Keratinocyte (primary cell): ENCODE results near the gene SLC9A8. TPM values are rescaled to one million over a fixed set of nuclear protein-coding genes. Genes with fewer than 3 reads are reported as not detected.

Experiments
- DNase-seq: peaks from one replicate; pipeline ENCODE4 v3.0.0-alpha.2; 2011; ENCODE audit warnings: low read depth, missing footprints, low spot score
- FAIRE-seq: peaks from 2 replicates; lab custom pipeline; 2011; peaks lifted over from hg19 to GRCh38; lab: Jason Lieb, UNC
- H2AFZ ChIP-seq: 2 replicates; pipeline ENCODE4 v1.6.0; 2012; ENCODE audit warnings: low read length, control low read depth, inconsistent platforms; ENCODE audit not compliant: control insufficient read depth
- H3K27ac ChIP-seq: 2 replicates; pipeline ENCODE4 v1.5.1; 2011; ENCODE audit warnings: low read length; ENCODE audit not compliant: control insufficient read depth, insufficient read depth
- H3K27me3 ChIP-seq: 3 replicates; pipeline ENCODE4 v1.6.0; 2011; ENCODE audit warnings: low read length; ENCODE audit not compliant: control insufficient read depth, insufficient read depth; ENCODE audit errors: extremely low read depth
- H3K36me3 ChIP-seq, 2 experiments: 2 replicates in 1 of 2; 3 replicates in 1 of 2; pipeline ENCODE4 v1.5.1; 2011; ENCODE audit warnings: low read length in 2 of 2, mild to moderate bottlenecking in 1 of 2; ENCODE audit not compliant: control insufficient read depth in 2 of 2, insufficient read depth in 2 of 2; ENCODE audit errors: extremely low read depth in 1 of 2
- H3K4me1 ChIP-seq: 3 replicates; pipeline ENCODE4 v1.5.1; 2011; ENCODE audit warnings: low read length; ENCODE audit not compliant: control insufficient read depth, insufficient read depth; ENCODE audit errors: extremely low read depth
- H3K4me2 ChIP-seq: 3 replicates; pipeline ENCODE4 v1.6.0; 2011; ENCODE audit warnings: low read depth, low read length; ENCODE audit not compliant: control insufficient read depth, insufficient read depth; ENCODE audit errors: extremely low read depth
- H3K4me3 ChIP-seq, 3 experiments: fragments of 200-600 bp in 1 of 3; sonication (generic) in 1 of 3; 2 replicates in 2 of 3; 3 replicates in 1 of 3; pipeline ENCODE4 v1.5.1; 2011 to 2016; ENCODE audit warnings: low read length in 3 of 3, mild to moderate bottlenecking in 3 of 3, control low read depth in 2 of 3, inconsistent platforms in 1 of 3, low read depth in 1 of 3, mixed read lengths in 1 of 3, mixed run types in 1 of 3, moderate library complexity in 1 of 3; ENCODE audit not compliant: control insufficient read depth in 2 of 3, insufficient read depth in 2 of 3; ENCODE audit errors: extremely low read depth in 1 of 3
- H3K79me2 ChIP-seq: 2 replicates; pipeline ENCODE4 v1.6.0; 2012; ENCODE audit warnings: low read length; ENCODE audit not compliant: control insufficient read depth, insufficient read depth
- H3K9ac ChIP-seq: 3 replicates; pipeline ENCODE4 v1.6.0; 2011; ENCODE audit warnings: low read length; ENCODE audit not compliant: control insufficient read depth, insufficient read depth; ENCODE audit errors: extremely low read depth
- H3K9me1 ChIP-seq: 3 replicates; pipeline ENCODE4 v1.6.0; 2011; ENCODE audit warnings: low read length; ENCODE audit not compliant: control insufficient read depth, insufficient read depth; ENCODE audit errors: extremely low read depth
- H3K9me3 ChIP-seq: 2 replicates; pipeline ENCODE4 v1.5.1; 2012; ENCODE audit warnings: low read depth, low read length; ENCODE audit not compliant: control insufficient read depth
- H4K20me1 ChIP-seq: 3 replicates; pipeline ENCODE4 v1.6.0; 2011; ENCODE audit warnings: low read length; ENCODE audit not compliant: control insufficient read depth, insufficient read depth; ENCODE audit errors: extremely low read depth
- EZH2 ChIP-seq: IDR thresholded peaks from one replicate; pipeline ENCODE4 v1.6.1; 2012; ENCODE audit warnings: inconsistent platforms, mild to moderate bottlenecking, low read length, moderate library complexity
- dilution Hi-C: fragments of 300-500 bp; cut with MboI; formaldehyde crosslinking; loops from one replicate; pipeline ENCODE4 v1.7.0; 2020; ENCODE audit warnings: low sequenced_read_pairs; ENCODE audit not compliant: extremely low pct_ligation_motif_present
- polyA plus RNA-seq, 5 experiments: library from polyadenylated mRNA; depleted of rRNA in 3 of 5; stranded (reverse) in 3 of 5; stranded (forward) in 1 of 5; unstranded in 1 of 5; fragments of >200 nt; gene quantifications; 1 replicate in 1 of 5; 2 replicates in 3 of 5; 3 replicates in 1 of 5; pipeline versions ENCODE4 v1.2.1 to v1.2.3, GENCODE V29; 2011 to 2012; ENCODE audit warnings: missing spikeins in 2 of 5, low read depth in 1 of 5, low replicate concordance in 1 of 5
- TF ChIP-seq, protein P1 (sequence below), 3 experiments: IDR thresholded peaks in 1 of 3; conservative IDR thresholded peaks in 1 of 3; optimal IDR thresholded peaks in 1 of 3; 2 replicates in 2 of 3; 3 replicates in 1 of 3; pipeline versions ENCODE3 to v1.5.1; 2011; ENCODE audit warnings: low read length in 3 of 3, mild to moderate bottlenecking in 3 of 3, moderate library complexity in 2 of 3, control low read depth in 1 of 3, inconsistent platforms in 1 of 3; ENCODE audit not compliant: insufficient read depth in 2 of 3; ENCODE audit errors: extremely low read depth in 1 of 3

Gene SLC9A8
- polyA plus RNA-seq, 1 donor (not counting 4 experiments of a cell fraction or from before 2014, with no cell fraction given) = 1.9 TPM

DNA sequence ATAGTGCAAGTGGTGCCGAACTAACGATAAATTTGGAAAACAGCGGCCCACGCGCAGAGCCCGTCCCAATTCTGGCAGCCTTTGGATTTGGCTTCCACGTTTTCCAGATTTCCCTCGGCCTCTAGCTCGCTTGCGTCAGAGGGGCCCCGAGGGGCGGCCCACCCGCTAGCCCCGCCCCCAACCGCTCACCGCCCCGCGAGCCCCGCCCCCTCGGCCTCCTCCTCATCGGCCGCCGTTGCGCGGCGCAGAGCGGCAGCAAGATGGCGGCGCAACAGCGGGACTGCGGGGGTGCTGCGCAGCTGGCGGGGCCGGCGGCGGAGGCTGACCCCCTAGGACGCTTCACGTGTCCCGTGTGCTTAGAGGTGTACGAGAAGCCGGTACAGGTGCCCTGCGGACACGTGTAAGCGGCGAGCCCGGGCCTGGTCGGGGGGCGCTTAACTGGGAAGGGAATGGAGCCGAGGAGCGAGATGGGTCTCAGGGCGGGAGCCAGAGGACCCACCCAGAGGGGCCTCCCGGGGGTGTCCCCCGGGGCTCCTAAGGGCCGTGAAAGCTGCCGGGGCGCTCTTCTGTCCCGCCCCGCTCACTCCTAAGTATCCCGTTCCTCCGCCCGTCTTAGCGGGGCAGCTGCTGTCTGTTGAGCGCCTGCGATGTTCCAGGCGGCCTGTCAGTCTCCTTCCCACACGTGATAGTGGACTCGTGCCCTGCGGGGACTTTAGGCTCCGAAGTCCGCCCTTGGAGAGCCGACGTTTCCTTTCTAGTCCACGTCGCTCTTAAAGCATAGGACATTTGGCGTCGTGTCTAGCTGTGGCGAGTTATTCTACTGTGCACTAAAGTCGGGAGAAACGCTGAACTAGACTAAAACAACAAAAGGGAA lies 123.8 kb downstream of the SLC9A8 start, which contains the start of gene RNF114:
RNF114 (plus strand) TSS at position 245 of the 874 bp plus-strand sequence; CDS start at position 261, 16 bp downstream.
- peak within 1 kb of the TSS; percentile 81 for H2AFZ ChIP-seq
- no peaks in the 10 kb centered on the region for H3K27me3 ChIP-seq
- H3K9me3 ChIP-seq = no peaks in the 10 kb centered on the region
- no peak for DNase-seq
- peaks cover 18% of the 10 kb centered on the region for H3K4me1 ChIP-seq
- H4K20me1 ChIP-seq = peaks cover 5% of the 10 kb centered on the region
- TF ChIP-seq, protein P1, sequence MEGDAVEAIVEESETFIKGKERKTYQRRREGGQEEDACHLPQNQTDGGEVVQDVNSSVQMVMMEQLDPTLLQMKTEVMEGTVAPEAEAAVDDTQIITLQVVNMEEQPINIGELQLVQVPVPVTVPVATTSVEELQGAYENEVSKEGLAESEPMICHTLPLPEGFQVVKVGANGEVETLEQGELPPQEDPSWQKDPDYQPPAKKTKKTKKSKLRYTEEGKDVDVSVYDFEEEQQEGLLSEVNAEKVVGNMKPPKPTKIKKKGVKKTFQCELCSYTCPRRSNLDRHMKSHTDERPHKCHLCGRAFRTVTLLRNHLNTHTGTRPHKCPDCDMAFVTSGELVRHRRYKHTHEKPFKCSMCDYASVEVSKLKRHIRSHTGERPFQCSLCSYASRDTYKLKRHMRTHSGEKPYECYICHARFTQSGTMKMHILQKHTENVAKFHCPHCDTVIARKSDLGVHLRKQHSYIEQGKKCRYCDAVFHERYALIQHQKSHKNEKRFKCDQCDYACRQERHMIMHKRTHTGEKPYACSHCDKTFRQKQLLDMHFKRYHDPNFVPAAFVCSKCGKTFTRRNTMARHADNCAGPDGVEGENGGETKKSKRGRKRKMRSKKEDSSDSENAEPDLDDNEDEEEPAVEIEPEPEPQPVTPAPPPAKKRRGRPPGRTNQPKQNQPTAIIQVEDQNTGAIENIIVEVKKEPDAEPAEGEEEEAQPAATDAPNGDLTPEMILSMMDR (optimal IDR thresholded peaks at IDR 0.05 in 1 of 3, IDR thresholded peaks at IDR 0.05 in 1 of 3, conservative IDR thresholded peaks at IDR 0.05 in 1 of 3; ENCODE audit: extremely low read depth in 1 of 3, insufficient read depth in 2 of 3, low read length in 3 of 3) = no peak
- no peak for TF ChIP-seq EZH2
- peak within 1 kb of the TSS; percentile 57 for H3K27ac ChIP-seq
- peaks cover 50% of the 10 kb centered on the region for H3K79me2 ChIP-seq
- FAIRE-seq = no peak
- H3K36me3 ChIP-seq = peaks cover 6 to 16% of the 10 kb centered on the region in 2 experiments
- H3K9ac ChIP-seq = peak within 1 kb of the TSS; percentile 78
- peak within 1 kb of the TSS; percentile 62 to 95 (median 75) for H3K4me3 ChIP-seq
- dilution Hi-C loops = no loop called here
- peaks cover 2% of the 10 kb centered on the region for H3K9me1 ChIP-seq
- H3K4me2 ChIP-seq = peak within 1 kb of the TSS; percentile 95

GRCh38 chr20:49937027-49937929 lies 124.7 kb downstream of the SLC9A8 start:
- Histone ChIP-seq H3K9me1 (peaks cover 2% of the 10 kb centered on the region), H3K27me3 (no peaks in the 10 kb centered on the region), H3K79me2 (peaks cover 59% of the 10 kb centered on the region), H4K20me1 (peaks cover 5% of the 10 kb centered on the region), H3K4me3 (peak overlapping the region; percentile 62 to 95 (median 75)), H3K9ac (peak overlapping the region; percentile 78), H3K36me3 (peaks cover 9 to 19% of the 10 kb centered on the region in 2 experiments), H3K9me3 (no peaks in the 10 kb centered on the region), H2AFZ (no peak overlapping the region), H3K4me1 (peaks cover 18% of the 10 kb centered on the region), H3K4me2 (peak overlapping the region; percentile 95), H3K27ac (peak overlapping the region; percentile 57)
- FAIRE-seq = no peak
- no peak for DNase-seq
- TF ChIP-seq, protein P1 (optimal IDR thresholded peaks at IDR 0.05 in 1 of 3, IDR thresholded peaks at IDR 0.05 in 1 of 3, conservative IDR thresholded peaks at IDR 0.05 in 1 of 3; ENCODE audit: extremely low read depth in 1 of 3, insufficient read depth in 2 of 3, low read length in 3 of 3) = no peak
- no peak for TF ChIP-seq EZH2
- dilution Hi-C loops = no loop called here
